GM12878 (cell line): ENCODE measurements around the gene OPCML.

ENCODE experiments used
- CBX3 ChIP-seq: fragments of 200-600 bp; sonication (generic); IDR thresholded peaks from 2 replicates; pipeline ENCODE4 v1.6.1; 2016; ENCODE audit warnings: low read depth, borderline replicate concordance
- CHD2 ChIP-seq: IDR thresholded peaks from 2 replicates; pipeline ENCODE4 v1.6.1; 2011; ENCODE audit warnings: low read depth, low read length, improper control_type of control experiment, borderline replicate concordance
- EP300 ChIP-seq, 2 experiments: fragments of 150-350 bp in 1 of 2; IDR thresholded peaks; 2 replicates each; pipeline ENCODE4 v1.6.1; 2011 to 2012; ENCODE audit warnings: low read depth in 2 of 2, low read length in 2 of 2, borderline replicate concordance in 1 of 2, improper control_type of control experiment in 1 of 2, inconsistent platforms in 1 of 2; ENCODE audit not compliant: control insufficient read depth in 1 of 2
- EZH2 ChIP-seq: IDR thresholded peaks from 2 replicates; pipeline ENCODE4 v1.6.1; 2012; ENCODE audit warnings: low read depth, mild to moderate bottlenecking, control low read depth, inconsistent platforms, low read length, borderline replicate concordance; ENCODE audit not compliant: control insufficient read depth
- IKZF1 ChIP-seq: fragments of 450-650 bp; conservative IDR thresholded peaks from 2 replicates; pipeline ENCODE4 v1.6.1; 2017; ENCODE audit warnings: antibody characterized with exemption, mild to moderate bottlenecking
- IKZF2 ChIP-seq, 2 experiments: fragments of 450-650 bp; IDR thresholded peaks; 2 replicates each; pipeline ENCODE4 v1.6.1; 2017; ENCODE audit warnings: mild to moderate bottlenecking in 2 of 2, moderate library complexity in 2 of 2
- NR2C2 ChIP-seq: IDR thresholded peaks from 2 replicates; pipeline ENCODE4 v1.6.1; 2011; ENCODE audit warnings: borderline replicate concordance, low read depth; ENCODE audit not compliant: control insufficient read depth, insufficient read length
- POLR2A ChIP-seq: IDR thresholded peaks from 2 replicates; pipeline ENCODE4 v1.6.1; 2011; ENCODE audit warnings: low read depth, mild to moderate bottlenecking, low read length
- SMC3 ChIP-seq: IDR thresholded peaks from 2 replicates; pipeline ENCODE4 v1.6.1; 2011; ENCODE audit warnings: low read length, improper control_type of control experiment, borderline replicate concordance
- ZNF384 ChIP-seq: IDR thresholded peaks from 2 replicates; pipeline ENCODE4 v1.6.1; 2012; ENCODE audit warnings: low read depth, mild to moderate bottlenecking, low read length, improper control_type of control experiment, borderline replicate concordance
- TF ChIP-seq, protein P1 (sequence below), 3 experiments: IDR thresholded peaks in 2 of 3; conservative IDR thresholded peaks in 1 of 3; 2 replicates each; pipeline ENCODE4 v1.5.1; 2011; ENCODE audit warnings: low read depth in 3 of 3, low read length in 3 of 3, mild to moderate bottlenecking in 3 of 3, control low read depth in 2 of 3, moderate library complexity in 2 of 3, inconsistent platforms in 1 of 3, mixed read lengths in 1 of 3; ENCODE audit not compliant: control insufficient read depth in 2 of 3, insufficient read depth in 1 of 3; ENCODE audit errors: extremely low read depth in 1 of 3
- TF ChIP-seq, protein P2 (sequence below): IDR thresholded peaks from 2 replicates; pipeline ENCODE4 v1.6.1; 2012; ENCODE audit warnings: mild to moderate bottlenecking, low read depth, low read length
- TF ChIP-seq, protein P3 (sequence below): fragments of 450-650 bp; formaldehyde crosslinking; IDR thresholded peaks from 2 replicates; pipeline ENCODE4 v1.4.0; 2022; ENCODE audit warnings: mild to moderate bottlenecking, moderate library complexity

DNA sequence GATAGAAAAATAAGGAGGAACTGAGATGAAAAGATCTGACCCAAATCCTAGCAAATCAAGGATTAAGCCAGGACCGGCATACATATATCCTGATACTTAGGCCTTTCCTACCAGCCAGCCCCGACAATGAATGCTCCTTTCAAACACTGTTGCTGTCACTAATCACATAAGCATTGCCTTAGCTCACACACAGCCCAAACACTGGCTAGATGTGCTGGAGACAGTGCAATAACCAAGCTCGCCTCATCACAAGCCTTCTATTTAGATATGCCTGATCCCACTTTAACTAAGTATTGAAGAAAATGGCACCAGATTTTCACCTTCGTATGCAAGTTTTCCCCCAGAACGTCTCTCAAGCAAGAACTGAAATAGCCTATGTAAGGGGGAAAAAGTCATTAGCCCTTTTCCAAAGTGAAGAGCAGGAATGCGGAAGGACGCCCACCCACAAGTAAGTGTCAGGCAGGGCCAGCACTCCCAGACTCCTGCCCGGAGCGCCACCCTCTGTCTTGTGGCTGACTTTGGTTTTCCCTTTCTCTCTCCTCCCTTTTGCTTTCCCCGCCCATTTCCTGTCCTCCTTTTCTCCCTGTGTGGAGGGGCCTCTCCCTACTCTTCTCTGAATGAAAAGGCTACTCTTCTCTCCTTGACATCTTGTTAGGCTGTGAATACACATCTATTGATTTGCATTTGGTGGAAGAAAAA, 8.9 kb upstream of the OPCML start:
- TF ChIP-seq IKZF2 (IDR thresholded peaks at IDR 0.05) (no peak), CBX3 (no peak), EP300 (IDR thresholded peaks at IDR 0.05; ENCODE audit: borderline replicate concordance in 1 of 2, control insufficient read depth in 1 of 2, low read depth in 2 of 2, low read length in 2 of 2) (no peak), IKZF1 (no peak), CHD2 (no peak), POLR2A (no peak), SMC3 (no peak), ZNF384 (no peak), EZH2 (no peak), NR2C2 (no peak)
- TF ChIP-seq, protein P1, sequence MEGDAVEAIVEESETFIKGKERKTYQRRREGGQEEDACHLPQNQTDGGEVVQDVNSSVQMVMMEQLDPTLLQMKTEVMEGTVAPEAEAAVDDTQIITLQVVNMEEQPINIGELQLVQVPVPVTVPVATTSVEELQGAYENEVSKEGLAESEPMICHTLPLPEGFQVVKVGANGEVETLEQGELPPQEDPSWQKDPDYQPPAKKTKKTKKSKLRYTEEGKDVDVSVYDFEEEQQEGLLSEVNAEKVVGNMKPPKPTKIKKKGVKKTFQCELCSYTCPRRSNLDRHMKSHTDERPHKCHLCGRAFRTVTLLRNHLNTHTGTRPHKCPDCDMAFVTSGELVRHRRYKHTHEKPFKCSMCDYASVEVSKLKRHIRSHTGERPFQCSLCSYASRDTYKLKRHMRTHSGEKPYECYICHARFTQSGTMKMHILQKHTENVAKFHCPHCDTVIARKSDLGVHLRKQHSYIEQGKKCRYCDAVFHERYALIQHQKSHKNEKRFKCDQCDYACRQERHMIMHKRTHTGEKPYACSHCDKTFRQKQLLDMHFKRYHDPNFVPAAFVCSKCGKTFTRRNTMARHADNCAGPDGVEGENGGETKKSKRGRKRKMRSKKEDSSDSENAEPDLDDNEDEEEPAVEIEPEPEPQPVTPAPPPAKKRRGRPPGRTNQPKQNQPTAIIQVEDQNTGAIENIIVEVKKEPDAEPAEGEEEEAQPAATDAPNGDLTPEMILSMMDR (IDR thresholded peaks at IDR 0.05 in 2 of 3, conservative IDR thresholded peaks at IDR 0.05 in 1 of 3; ENCODE audit: control insufficient read depth in 2 of 3, extremely low read depth in 1 of 3, insufficient read depth in 1 of 3, low read depth in 3 of 3, low read length in 3 of 3), result no peak
- TF ChIP-seq, protein P2, sequence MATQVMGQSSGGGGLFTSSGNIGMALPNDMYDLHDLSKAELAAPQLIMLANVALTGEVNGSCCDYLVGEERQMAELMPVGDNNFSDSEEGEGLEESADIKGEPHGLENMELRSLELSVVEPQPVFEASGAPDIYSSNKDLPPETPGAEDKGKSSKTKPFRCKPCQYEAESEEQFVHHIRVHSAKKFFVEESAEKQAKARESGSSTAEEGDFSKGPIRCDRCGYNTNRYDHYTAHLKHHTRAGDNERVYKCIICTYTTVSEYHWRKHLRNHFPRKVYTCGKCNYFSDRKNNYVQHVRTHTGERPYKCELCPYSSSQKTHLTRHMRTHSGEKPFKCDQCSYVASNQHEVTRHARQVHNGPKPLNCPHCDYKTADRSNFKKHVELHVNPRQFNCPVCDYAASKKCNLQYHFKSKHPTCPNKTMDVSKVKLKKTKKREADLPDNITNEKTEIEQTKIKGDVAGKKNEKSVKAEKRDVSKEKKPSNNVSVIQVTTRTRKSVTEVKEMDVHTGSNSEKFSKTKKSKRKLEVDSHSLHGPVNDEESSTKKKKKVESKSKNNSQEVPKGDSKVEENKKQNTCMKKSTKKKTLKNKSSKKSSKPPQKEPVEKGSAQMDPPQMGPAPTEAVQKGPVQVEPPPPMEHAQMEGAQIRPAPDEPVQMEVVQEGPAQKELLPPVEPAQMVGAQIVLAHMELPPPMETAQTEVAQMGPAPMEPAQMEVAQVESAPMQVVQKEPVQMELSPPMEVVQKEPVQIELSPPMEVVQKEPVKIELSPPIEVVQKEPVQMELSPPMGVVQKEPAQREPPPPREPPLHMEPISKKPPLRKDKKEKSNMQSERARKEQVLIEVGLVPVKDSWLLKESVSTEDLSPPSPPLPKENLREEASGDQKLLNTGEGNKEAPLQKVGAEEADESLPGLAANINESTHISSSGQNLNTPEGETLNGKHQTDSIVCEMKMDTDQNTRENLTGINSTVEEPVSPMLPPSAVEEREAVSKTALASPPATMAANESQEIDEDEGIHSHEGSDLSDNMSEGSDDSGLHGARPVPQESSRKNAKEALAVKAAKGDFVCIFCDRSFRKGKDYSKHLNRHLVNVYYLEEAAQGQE, result no peak
- TF ChIP-seq, protein P3, sequence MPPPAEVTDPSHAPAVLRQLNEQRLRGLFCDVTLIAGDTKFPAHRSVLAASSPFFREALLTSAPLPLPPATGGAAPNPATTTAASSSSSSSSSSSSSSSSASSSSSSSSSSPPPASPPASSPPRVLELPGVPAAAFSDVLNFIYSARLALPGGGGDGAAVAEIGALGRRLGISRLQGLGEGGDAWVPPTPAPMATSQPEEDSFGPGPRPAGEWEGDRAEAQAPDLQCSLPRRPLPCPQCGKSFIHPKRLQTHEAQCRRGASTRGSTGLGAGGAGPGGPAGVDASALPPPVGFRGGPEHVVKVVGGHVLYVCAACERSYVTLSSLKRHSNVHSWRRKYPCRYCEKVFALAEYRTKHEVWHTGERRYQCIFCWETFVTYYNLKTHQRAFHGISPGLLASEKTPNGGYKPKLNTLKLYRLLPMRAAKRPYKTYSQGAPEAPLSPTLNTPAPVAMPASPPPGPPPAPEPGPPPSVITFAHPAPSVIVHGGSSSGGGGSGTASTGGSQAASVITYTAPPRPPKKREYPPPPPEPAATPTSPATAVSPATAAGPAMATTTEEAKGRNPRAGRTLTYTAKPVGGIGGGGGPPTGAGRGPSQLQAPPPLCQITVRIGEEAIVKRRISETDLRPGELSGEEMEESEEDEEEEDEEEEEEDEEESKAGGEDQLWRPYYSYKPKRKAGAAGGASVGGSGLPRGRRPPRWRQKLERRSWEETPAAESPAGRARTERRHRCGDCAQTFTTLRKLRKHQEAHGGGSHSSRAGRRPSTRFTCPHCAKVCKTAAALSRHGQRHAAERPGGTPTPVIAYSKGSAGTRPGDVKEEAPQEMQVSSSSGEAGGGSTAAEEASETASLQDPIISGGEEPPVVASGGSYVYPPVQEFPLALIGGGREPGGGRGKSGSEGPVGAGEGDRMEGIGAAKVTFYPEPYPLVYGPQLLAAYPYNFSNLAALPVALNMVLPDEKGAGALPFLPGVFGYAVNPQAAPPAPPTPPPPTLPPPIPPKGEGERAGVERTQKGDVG (CRISPR knock-in tag), result no peak
